ENCODE measurements around the gene ATPAF1. TPM values are rescaled to one million over a fixed set of nuclear protein-coding genes. Genes with fewer than 3 reads are reported as not detected.

ATPAF1 gene
- total RNA-seq, 1 donor from 2014 or later: 29.2 TPM

GRCh38 chr1:46616277-46617107, 51.7 kb downstream of the ATPAF1 start, which contains the start of gene MOB3C:
MOB3C (minus strand) TSS chr1:46616811; CDS start chr1:46613321, 3,490 bp downstream.
- no peak for TF ChIP-seq CTCF (IDR thresholded peaks at IDR 0.05; ENCODE audit: insufficient read depth, low read length, severe bottlenecking)
- no peaks in the 10 kb centered on the region for H3K27me3 ChIP-seq (ENCODE audit: control insufficient read depth, insufficient read depth, low read length)
- DNase-seq (ENCODE audit: low read depth): no peak
- no peak for FAIRE-seq
- no peaks in the 10 kb centered on the region for H3K36me3 ChIP-seq (ENCODE audit: control insufficient read depth, insufficient read depth, low read length)
- H3K4me3 ChIP-seq (ENCODE audit: low read depth, low read length): peak within 1 kb of the TSS; percentile 63

DNA sequence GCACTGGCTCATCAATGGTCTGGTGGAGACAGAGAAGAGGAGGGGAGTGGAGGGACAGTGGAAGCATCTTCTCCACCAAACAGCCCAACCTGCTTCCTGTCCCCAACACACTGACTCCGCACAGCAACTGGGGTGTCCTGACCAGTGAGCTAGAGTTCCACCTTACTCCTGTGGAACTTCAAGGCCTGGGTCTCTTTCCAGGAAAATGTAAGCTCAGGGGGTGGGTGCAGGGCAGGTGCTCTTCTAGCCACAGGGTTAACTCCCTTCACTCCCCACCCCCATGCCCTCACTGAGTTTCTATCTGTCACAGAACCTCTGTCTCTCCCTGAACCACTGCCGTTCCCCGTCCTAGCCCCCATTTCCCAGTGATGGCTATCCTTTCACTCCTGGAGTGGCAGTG, 52.4 kb downstream of the ATPAF1 start:
- DNase-seq (ENCODE audit: low read depth) (no peak), FAIRE-seq (no peak)
- no peaks in the 10 kb centered on the region for H3K27me3 ChIP-seq (ENCODE audit: control insufficient read depth, insufficient read depth, low read length)
- peak overlapping the region; percentile 63 for H3K4me3 ChIP-seq (ENCODE audit: low read depth, low read length)
- H3K36me3 ChIP-seq (ENCODE audit: control insufficient read depth, insufficient read depth, low read length): no peaks in the 10 kb centered on the region
- TF ChIP-seq CTCF (IDR thresholded peaks at IDR 0.05; ENCODE audit: insufficient read depth, low read length, severe bottlenecking): no peak

- FAIRE-seq: no peak
These were observed 53.1 kb downstream of the ATPAF1 start for GRCh38 chr1:46615088-46615487.

GRCh38 chr1:46614604-46614984, 53.6 kb downstream of the ATPAF1 start:
- H3K27me3 ChIP-seq (ENCODE audit: control insufficient read depth, insufficient read depth, low read length): no peaks in the 10 kb centered on the region
- no peak for DNase-seq (ENCODE audit: low read depth)
- FAIRE-seq: no peak
- TF ChIP-seq CTCF (IDR thresholded peaks at IDR 0.05; ENCODE audit: insufficient read depth, low read length, severe bottlenecking): no peak
- H3K36me3 ChIP-seq (ENCODE audit: control insufficient read depth, insufficient read depth, low read length): peaks cover 2% of the 10 kb centered on the region
- no peak overlapping the region for H3K4me3 ChIP-seq (ENCODE audit: low read depth, low read length)

More at GRCh38 chr1:46615088-46615487, 53.1 kb downstream of the ATPAF1 start:
- H3K36me3 ChIP-seq (ENCODE audit: control insufficient read depth, insufficient read depth, low read length): no peaks in the 10 kb centered on the region
- no peak for TF ChIP-seq CTCF (IDR thresholded peaks at IDR 0.05; ENCODE audit: insufficient read depth, low read length, severe bottlenecking)
- H3K4me3 ChIP-seq (ENCODE audit: low read depth, low read length): peak overlapping the region; percentile 2
- peak; percentile 29 for DNase-seq (ENCODE audit: low read depth)
- H3K27me3 ChIP-seq (ENCODE audit: control insufficient read depth, insufficient read depth, low read length): no peaks in the 10 kb centered on the region

- H3K4me3 ChIP-seq (ENCODE audit: low read depth, low read length): no peak overlapping the region
- no peak for FAIRE-seq
These were observed 54.2 kb downstream of the ATPAF1 start for GRCh38 chr1:46613661-46614603.

More at GRCh38 chr1:46613661-46614603, 54.2 kb downstream of the ATPAF1 start:
- Histone ChIP-seq H3K36me3 (ENCODE audit: control insufficient read depth, insufficient read depth, low read length) (peaks cover 7% of the 10 kb centered on the region), H3K27me3 (ENCODE audit: control insufficient read depth, insufficient read depth, low read length) (no peaks in the 10 kb centered on the region)
- TF ChIP-seq CTCF (IDR thresholded peaks at IDR 0.05; ENCODE audit: insufficient read depth, low read length, severe bottlenecking): no peak
- peak; percentile 65 for DNase-seq (ENCODE audit: low read depth)
